Right forelimb (tissue), 1 donor: ENCODE data around the gene VAV1.

Experiments used
- DNase-seq: peaks from one replicate; pipeline ENCODE4 v3.0.0-alpha.2; 2018

Gene VAV1

GRCh38 chr19:6906559-6907060 is 134.1 kb downstream of the VAV1 start:
- DNase-seq = no peak
